ENCODE measurements around the gene SIRPA.

- TF ChIP-seq CTCF (IDR thresholded peaks at IDR 0.05) (no peak), POLR2A (IDR thresholded peaks at IDR 0.05) (no peak)
These were observed 18.1 kb upstream of the SIRPA start for GRCh38 chr20:1876975-1877608.
